IMR-90 (cell line): Measurements from ENCODE around the gene ACOX3.

Experiments used
- CTCF ChIP-seq: conservative IDR thresholded peaks from 2 replicates; pipeline ENCODE4 v1.5.1; 2012; ENCODE audit warnings: mild to moderate bottlenecking, low read depth, low read length, improper control_type of control experiment
- POLR2A ChIP-seq: IDR thresholded peaks from 2 replicates; pipeline ENCODE4 v1.6.1; 2012; ENCODE audit warnings: mild to moderate bottlenecking, low read depth, low read length
- RAD21 ChIP-seq: IDR thresholded peaks from 2 replicates; pipeline ENCODE4 v1.6.1; 2012; ENCODE audit warnings: low read length, improper control_type of control experiment
- RCOR1 ChIP-seq: IDR thresholded peaks from 2 replicates; pipeline ENCODE4 v1.6.1; 2012; ENCODE audit warnings: mild to moderate bottlenecking, low read length, improper control_type of control experiment; ENCODE audit not compliant: insufficient replicate concordance

- TF ChIP-seq CTCF (no peak), POLR2A (no peak), RCOR1 (no peak), RAD21 (no peak)
Observed at GRCh38 chr4:8385106-8385505, 55.4 kb downstream of the ACOX3 start.
